ENCODE results near the gene CRTAP. TPM values are rescaled to one million over a fixed set of nuclear protein-coding genes. Genes with fewer than 3 reads are reported as not detected.

Gene CRTAP
- total and polyA plus RNA-seq, 2 experiments from 2014 or later, result 71.9 to 210 TPM

DNA sequence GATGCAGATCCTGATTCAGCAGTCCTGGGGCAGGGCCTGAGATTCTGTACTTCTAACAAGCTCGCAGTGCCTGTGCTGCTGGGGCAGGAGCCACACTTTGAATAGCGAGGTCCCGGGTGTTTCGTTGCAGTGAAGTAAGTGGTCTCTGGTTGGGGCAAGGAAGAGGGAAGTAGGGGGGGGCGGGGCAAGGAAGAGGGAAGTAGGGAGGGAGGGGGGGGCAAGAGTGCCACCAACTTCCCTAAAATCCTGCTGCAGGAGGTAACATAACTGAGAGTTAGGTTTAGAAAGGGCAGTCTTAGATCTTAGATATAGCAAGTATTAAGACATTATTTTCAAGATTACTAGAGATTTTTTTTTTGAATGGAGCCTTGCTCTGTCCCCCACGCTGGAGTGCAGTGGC is 35.5 kb downstream of the CRTAP start:
- H3K36me3 ChIP-seq (ENCODE audit: insufficient read depth), result no peaks in the 10 kb centered on the region
- DNase-seq (ENCODE audit: low spot score) (no peak), ATAC-seq (no peak)
- H3F3A ChIP-seq (replicated peaks; ENCODE audit: low read depth), result no peaks in the 10 kb centered on the region
- Mint-ChIP-seq H3K27ac (no peak overlapping the region), H3K9me3 (no peaks in the 10 kb centered on the region), H3K36me3 (ENCODE audit: low read depth) (no peaks in the 10 kb centered on the region), H3K4me3 (no peak overlapping the region), H3K27me3 (ENCODE audit: insufficient read depth, low read depth, poor library complexity) (peaks cover 23% of the 10 kb centered on the region), H3K4me1 (peaks cover under 1% of the 10 kb centered on the region; the same call in 1 of the 3 replicates)
- no peak overlapping the region for H3K4me3 ChIP-seq
- H3K27ac ChIP-seq (ENCODE audit: low read depth), result no peak overlapping the region
- H3K79me2 ChIP-seq (replicated peaks; ENCODE audit: insufficient read depth), result no peaks in the 10 kb centered on the region
- no peak overlapping the region for H3K4me2 ChIP-seq
- H3K4me1 ChIP-seq (ENCODE audit: insufficient read depth), result no peaks in the 10 kb centered on the region
- no peaks in the 10 kb centered on the region; the same call in 1 of the 2 replicates for H4K20me1 ChIP-seq (replicated peaks; ENCODE audit: insufficient read depth)
- no peaks in the 10 kb centered on the region for H3K27me3 ChIP-seq (ENCODE audit: insufficient read depth)
- peaks cover 5% of the 10 kb centered on the region; the same call in 1 of the 2 replicates for H3K9me2 ChIP-seq (ENCODE audit: insufficient read depth)
- no peak for TF ChIP-seq JUNB (IDR thresholded peaks at IDR 0.05; ENCODE audit: unreplicated experiment)
- TF ChIP-seq ZNF331 (CRISPR knock-in tag; IDR thresholded peaks at IDR 0.05; ENCODE audit: low read depth), result no peak
- TF ChIP-seq EZH2 (IDR thresholded peaks at IDR 0.05; ENCODE audit: low read depth, unreplicated experiment), result no peak
- TF ChIP-seq STAT1 (IDR thresholded peaks at IDR 0.05; ENCODE audit: unreplicated experiment), result no peak
- TF ChIP-seq, protein P1, sequence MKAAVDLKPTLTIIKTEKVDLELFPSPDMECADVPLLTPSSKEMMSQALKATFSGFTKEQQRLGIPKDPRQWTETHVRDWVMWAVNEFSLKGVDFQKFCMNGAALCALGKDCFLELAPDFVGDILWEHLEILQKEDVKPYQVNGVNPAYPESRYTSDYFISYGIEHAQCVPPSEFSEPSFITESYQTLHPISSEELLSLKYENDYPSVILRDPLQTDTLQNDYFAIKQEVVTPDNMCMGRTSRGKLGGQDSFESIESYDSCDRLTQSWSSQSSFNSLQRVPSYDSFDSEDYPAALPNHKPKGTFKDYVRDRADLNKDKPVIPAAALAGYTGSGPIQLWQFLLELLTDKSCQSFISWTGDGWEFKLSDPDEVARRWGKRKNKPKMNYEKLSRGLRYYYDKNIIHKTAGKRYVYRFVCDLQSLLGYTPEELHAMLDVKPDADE (IDR thresholded peaks at IDR 0.05), result no peak
- no peak for TF ChIP-seq POLR2AphosphoS5 (IDR thresholded peaks at IDR 0.05; ENCODE audit: low read depth)
- no peak for TF ChIP-seq CREB1 (CRISPR knock-in tag; IDR thresholded peaks at IDR 0.05; ENCODE audit: low read depth)
- TF ChIP-seq, protein P2, sequence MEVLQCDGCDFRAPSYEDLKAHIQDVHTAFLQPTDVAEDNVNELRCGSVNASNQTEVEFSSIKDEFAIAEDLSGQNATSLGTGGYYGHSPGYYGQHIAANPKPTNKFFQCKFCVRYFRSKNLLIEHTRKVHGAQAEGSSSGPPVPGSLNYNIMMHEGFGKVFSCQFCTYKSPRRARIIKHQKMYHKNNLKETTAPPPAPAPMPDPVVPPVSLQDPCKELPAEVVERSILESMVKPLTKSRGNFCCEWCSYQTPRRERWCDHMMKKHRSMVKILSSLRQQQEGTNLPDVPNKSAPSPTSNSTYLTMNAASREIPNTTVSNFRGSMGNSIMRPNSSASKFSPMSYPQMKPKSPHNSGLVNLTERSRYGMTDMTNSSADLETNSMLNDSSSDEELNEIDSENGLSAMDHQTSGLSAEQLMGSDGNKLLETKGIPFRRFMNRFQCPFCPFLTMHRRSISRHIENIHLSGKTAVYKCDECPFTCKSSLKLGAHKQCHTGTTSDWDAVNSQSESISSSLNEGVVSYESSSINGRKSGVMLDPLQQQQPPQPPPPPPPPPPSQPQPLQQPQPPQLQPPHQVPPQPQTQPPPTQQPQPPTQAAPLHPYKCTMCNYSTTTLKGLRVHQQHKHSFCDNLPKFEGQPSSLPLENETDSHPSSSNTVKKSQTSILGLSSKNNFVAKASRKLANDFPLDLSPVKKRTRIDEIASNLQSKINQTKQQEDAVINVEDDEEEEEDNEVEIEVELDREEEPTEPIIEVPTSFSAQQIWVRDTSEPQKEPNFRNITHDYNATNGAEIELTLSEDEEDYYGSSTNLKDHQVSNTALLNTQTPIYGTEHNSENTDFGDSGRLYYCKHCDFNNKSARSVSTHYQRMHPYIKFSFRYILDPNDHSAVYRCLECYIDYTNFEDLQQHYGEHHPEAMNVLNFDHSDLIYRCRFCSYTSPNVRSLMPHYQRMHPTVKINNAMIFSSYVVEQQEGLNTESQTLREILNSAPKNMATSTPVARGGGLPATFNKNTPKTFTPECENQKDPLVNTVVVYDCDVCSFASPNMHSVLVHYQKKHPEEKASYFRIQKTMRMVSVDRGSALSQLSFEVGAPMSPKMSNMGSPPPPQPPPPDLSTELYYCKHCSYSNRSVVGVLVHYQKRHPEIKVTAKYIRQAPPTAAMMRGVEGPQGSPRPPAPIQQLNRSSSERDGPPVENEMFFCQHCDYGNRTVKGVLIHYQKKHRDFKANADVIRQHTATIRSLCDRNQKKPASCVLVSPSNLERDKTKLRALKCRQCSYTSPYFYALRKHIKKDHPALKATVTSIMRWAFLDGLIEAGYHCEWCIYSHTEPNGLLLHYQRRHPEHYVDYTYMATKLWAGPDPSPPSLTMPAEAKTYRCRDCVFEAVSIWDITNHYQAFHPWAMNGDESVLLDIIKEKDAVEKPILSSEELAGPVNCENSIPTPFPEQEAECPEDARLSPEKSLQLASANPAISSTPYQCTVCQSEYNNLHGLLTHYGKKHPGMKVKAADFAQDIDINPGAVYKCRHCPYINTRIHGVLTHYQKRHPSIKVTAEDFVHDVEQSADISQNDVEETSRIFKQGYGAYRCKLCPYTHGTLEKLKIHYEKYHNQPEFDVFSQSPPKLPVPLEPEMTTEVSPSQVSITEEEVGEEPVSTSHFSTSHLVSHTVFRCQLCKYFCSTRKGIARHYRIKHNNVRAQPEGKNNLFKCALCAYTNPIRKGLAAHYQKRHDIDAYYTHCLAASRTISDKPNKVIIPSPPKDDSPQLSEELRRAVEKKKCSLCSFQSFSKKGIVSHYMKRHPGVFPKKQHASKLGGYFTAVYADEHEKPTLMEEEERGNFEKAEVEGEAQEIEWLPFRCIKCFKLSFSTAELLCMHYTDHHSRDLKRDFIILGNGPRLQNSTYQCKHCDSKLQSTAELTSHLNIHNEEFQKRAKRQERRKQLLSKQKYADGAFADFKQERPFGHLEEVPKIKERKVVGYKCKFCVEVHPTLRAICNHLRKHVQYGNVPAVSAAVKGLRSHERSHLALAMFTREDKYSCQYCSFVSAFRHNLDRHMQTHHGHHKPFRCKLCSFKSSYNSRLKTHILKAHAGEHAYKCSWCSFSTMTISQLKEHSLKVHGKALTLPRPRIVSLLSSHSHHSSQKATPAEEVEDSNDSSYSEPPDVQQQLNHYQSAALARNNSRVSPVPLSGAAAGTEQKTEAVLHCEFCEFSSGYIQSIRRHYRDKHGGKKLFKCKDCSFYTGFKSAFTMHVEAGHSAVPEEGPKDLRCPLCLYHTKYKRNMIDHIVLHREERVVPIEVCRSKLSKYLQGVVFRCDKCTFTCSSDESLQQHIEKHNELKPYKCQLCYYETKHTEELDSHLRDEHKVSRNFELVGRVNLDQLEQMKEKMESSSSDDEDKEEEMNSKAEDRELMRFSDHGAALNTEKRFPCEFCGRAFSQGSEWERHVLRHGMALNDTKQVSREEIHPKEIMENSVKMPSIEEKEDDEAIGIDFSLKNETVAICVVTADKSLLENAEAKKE (CRISPR knock-in tag; IDR thresholded peaks at IDR 0.05), result no peak
- H2AFZ ChIP-seq, result no peak overlapping the region
